ENCODE data around the gene ZNF414. TPM values are rescaled to one million over a fixed set of nuclear protein-coding genes. Genes with fewer than 3 reads are reported as not detected.
"Not testable (repeated sequence)": the region's sequence is repeated elsewhere in the genome, so short reads cannot be mapped to it uniquely, and the experiment has no call there.

Gene ZNF414
- total and polyA plus RNA-seq, 2 donors from 2014 or later: 20.4 to 29.6 TPM

- Histone ChIP-seq H3K4me1 (ENCODE audit: control insufficient read depth in 2 of 3, insufficient read depth in 2 of 3, low read depth in 1 of 3, low read length in 3 of 3) (peaks cover 0 to 6% (median 4%) of the 10 kb centered on the region in 3 donors), H3K9ac (ENCODE audit: low read length in 3 of 3) (no peak overlapping the region), H3K27me3 (ENCODE audit: control insufficient read depth, insufficient read depth, low read length) (no peaks in the 10 kb centered on the region), H3K36me3 (ENCODE audit: control insufficient read depth in 2 of 3, insufficient read depth in 3 of 3, low read length in 3 of 3) (no peaks in the 10 kb centered on the region), H3K27ac (ENCODE audit: low read depth in 2 of 2, low read length in 2 of 2) (peak overlapping the region in 1 of 2 donors; percentile 11), H3K9me3 (ENCODE audit: control insufficient read depth in 2 of 3, insufficient read depth in 1 of 3, low read length in 3 of 3) (no peaks in the 10 kb centered on the region), H3K4me3 (ENCODE audit: low read length in 3 of 3) (no peak overlapping the region)
- DNase-seq (no peak), FAIRE-seq (no peak)
- intact Hi-C loops (cut with DNase I): no loop called here
- TF ChIP-seq, protein P1, sequence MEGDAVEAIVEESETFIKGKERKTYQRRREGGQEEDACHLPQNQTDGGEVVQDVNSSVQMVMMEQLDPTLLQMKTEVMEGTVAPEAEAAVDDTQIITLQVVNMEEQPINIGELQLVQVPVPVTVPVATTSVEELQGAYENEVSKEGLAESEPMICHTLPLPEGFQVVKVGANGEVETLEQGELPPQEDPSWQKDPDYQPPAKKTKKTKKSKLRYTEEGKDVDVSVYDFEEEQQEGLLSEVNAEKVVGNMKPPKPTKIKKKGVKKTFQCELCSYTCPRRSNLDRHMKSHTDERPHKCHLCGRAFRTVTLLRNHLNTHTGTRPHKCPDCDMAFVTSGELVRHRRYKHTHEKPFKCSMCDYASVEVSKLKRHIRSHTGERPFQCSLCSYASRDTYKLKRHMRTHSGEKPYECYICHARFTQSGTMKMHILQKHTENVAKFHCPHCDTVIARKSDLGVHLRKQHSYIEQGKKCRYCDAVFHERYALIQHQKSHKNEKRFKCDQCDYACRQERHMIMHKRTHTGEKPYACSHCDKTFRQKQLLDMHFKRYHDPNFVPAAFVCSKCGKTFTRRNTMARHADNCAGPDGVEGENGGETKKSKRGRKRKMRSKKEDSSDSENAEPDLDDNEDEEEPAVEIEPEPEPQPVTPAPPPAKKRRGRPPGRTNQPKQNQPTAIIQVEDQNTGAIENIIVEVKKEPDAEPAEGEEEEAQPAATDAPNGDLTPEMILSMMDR (IDR thresholded peaks at IDR 0.05; ENCODE audit: borderline replicate concordance, extremely low read depth, insufficient read depth): no peak
Measured at GRCh38 chr19:8517551-8518442, 3.8 kb upstream of the ZNF414 start.

DNA sequence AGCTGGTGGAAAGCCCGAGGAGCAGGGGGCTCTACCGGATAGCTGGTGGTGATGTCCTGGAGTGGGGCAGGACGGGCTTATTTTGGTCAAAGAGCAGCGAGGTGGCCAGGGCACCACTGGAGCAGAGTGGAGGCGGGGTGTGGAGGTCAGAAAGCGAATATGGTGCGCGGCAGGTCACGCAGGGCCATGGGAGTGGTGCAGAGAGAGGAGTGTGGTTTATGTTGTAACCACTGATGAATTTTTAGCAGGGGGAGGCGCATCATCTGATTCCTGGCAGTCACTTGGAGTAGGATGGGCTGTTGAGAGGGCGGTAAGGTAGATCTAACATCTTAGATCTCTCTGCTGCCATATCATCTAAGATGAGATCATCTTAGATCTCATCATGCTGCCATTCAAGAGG, 1.4 kb upstream of the ZNF414 start:
- DNase-seq: no peak
- Histone ChIP-seq H3K4me3 (ENCODE audit: low read length in 3 of 3) (no peak overlapping the region), H3K4me1 (ENCODE audit: control insufficient read depth in 2 of 3, insufficient read depth in 2 of 3, low read depth in 1 of 3, low read length in 3 of 3) (peaks cover 0 to 10% (median 4%) of the 10 kb centered on the region in 3 donors), H3K36me3 (ENCODE audit: control insufficient read depth in 2 of 3, insufficient read depth in 3 of 3, low read length in 3 of 3) (no peaks in the 10 kb centered on the region), H3K27me3 (ENCODE audit: control insufficient read depth, insufficient read depth, low read length) (no peaks in the 10 kb centered on the region), H3K27ac (ENCODE audit: low read depth in 2 of 2, low read length in 2 of 2) (no peak overlapping the region), H3K9me3 (ENCODE audit: control insufficient read depth in 2 of 3, insufficient read depth in 1 of 3, low read length in 3 of 3) (no peaks in the 10 kb centered on the region), H3K9ac (ENCODE audit: low read length in 3 of 3) (no peak overlapping the region)
- FAIRE-seq: no peak
- intact Hi-C loops (cut with DNase I): no loop called here
- TF ChIP-seq, protein P1 (IDR thresholded peaks at IDR 0.05; ENCODE audit: borderline replicate concordance, extremely low read depth, insufficient read depth): no peak

GRCh38 chr19:8514505-8515009, 590 bp upstream of the ZNF414 start:
- peak overlapping the region in 1 of 2 donors; percentile 97 for H3K27ac ChIP-seq (ENCODE audit: low read depth in 2 of 2, low read length in 2 of 2)
- H3K4me3 ChIP-seq (ENCODE audit: low read length in 3 of 3): peak overlapping the region; percentile 68 to 88 (median 74)
- intact Hi-C loops (cut with DNase I); H3K36me3 ChIP-seq (ENCODE audit: control insufficient read depth in 2 of 3, insufficient read depth in 3 of 3, low read length in 3 of 3); FAIRE-seq; H3K9me3 ChIP-seq (ENCODE audit: control insufficient read depth in 2 of 3, insufficient read depth in 1 of 3, low read length in 3 of 3); H3K27me3 ChIP-seq (ENCODE audit: control insufficient read depth, insufficient read depth, low read length): not testable (repeated sequence)
- DNase-seq: peak in 1 of 5 donors; percentile 72
- peak overlapping the region in 2 of 3 donors; percentile 53 to 76 for H3K9ac ChIP-seq (ENCODE audit: low read length in 3 of 3)
- peaks cover 0 to 10% (median 4%) of the 10 kb centered on the region in 3 donors for H3K4me1 ChIP-seq (ENCODE audit: control insufficient read depth in 2 of 3, insufficient read depth in 2 of 3, low read depth in 1 of 3, low read length in 3 of 3)

- H3K36me3 ChIP-seq (ENCODE audit: control insufficient read depth in 2 of 3, insufficient read depth in 3 of 3, low read length in 3 of 3): no peaks in the 10 kb centered on the region
- DNase-seq (peak in 1 of 5 donors; percentile 68), FAIRE-seq (no peak)
- intact Hi-C loops (cut with DNase I): no loop called here
- peak overlapping the region; percentile 97 to 98 for H3K27ac ChIP-seq (ENCODE audit: low read depth in 2 of 2, low read length in 2 of 2)
- TF ChIP-seq, protein P1 (IDR thresholded peaks at IDR 0.05; ENCODE audit: borderline replicate concordance, extremely low read depth, insufficient read depth): no peak
- H3K4me1 ChIP-seq (ENCODE audit: control insufficient read depth in 2 of 3, insufficient read depth in 2 of 3, low read depth in 1 of 3, low read length in 3 of 3): peaks cover 0 to 10% (median 4%) of the 10 kb centered on the region in 3 donors
- no peaks in the 10 kb centered on the region for H3K27me3 ChIP-seq (ENCODE audit: control insufficient read depth, insufficient read depth, low read length)
- peak overlapping the region; percentile 46 to 74 (median 51) for H3K4me3 ChIP-seq (ENCODE audit: low read length in 3 of 3)
- H3K9me3 ChIP-seq (ENCODE audit: control insufficient read depth in 2 of 3, insufficient read depth in 1 of 3, low read length in 3 of 3): no peaks in the 10 kb centered on the region
- H3K9ac ChIP-seq (ENCODE audit: low read length in 3 of 3): peak overlapping the region; percentile 3 to 74 (median 56)
Measured at GRCh38 chr19:8513036-8513686, 806 bp downstream of the ZNF414 start.
